DOHH2 (cell line): ENCODE results near the gene FBXO27.

Experiments
- H3F3A ChIP-seq: fragments of 200-600 bp; sonication (generic), shearing (Covaris generic); 2 replicates; pipeline ENCODE4 v1.6.0; 2016; ENCODE audit warnings: antibody characterized with exemption, mild to moderate bottlenecking; ENCODE audit not compliant: control insufficient read depth, insufficient read depth
- H3K27ac ChIP-seq: fragments of 200-600 bp; sonication (generic); 2 replicates; pipeline ENCODE4 v1.5.1; 2014; ENCODE audit warnings: low read depth, mild to moderate bottlenecking, low read length, moderate library complexity
- H3K27me3 ChIP-seq: fragments of 200-600 bp; sonication (generic); 2 replicates; pipeline ENCODE4 v1.6.1; 2014; ENCODE audit warnings: mild to moderate bottlenecking, low read length, mixed read lengths; ENCODE audit not compliant: control insufficient read depth
- H3K36me3 ChIP-seq: fragments of 200-600 bp; sonication (generic); 2 replicates; pipeline ENCODE4 v1.6.1; 2014; ENCODE audit warnings: mild to moderate bottlenecking, low read length, moderate library complexity, mixed read lengths; ENCODE audit not compliant: control insufficient read depth
- H3K4me1 ChIP-seq: fragments of 200-600 bp; sonication (generic); 2 replicates; pipeline ENCODE4 v1.6.1; 2014; ENCODE audit warnings: mild to moderate bottlenecking, low read length, mixed read lengths; ENCODE audit not compliant: control insufficient read depth
- H3K4me2 ChIP-seq: fragments of 200-600 bp; sonication (generic); 2 replicates; pipeline ENCODE4 v1.6.0; 2014; ENCODE audit warnings: mild to moderate bottlenecking, low read length, moderate library complexity
- H3K4me3 ChIP-seq: fragments of 200-600 bp; sonication (generic); 2 replicates; pipeline ENCODE4 v1.5.1; 2014; ENCODE audit warnings: mild to moderate bottlenecking, low read length, mixed read lengths
- H3K79me2 ChIP-seq: fragments of 200-600 bp; sonication (generic); 2 replicates; pipeline ENCODE4 v1.6.1; 2014; ENCODE audit warnings: mild to moderate bottlenecking, low read length, mixed read lengths; ENCODE audit not compliant: control insufficient read depth
- H3K9me2 ChIP-seq: fragments of 200-600 bp; sonication (generic); replicated peaks from 2 replicates; pipeline ENCODE4 v1.6.1; 2014; ENCODE audit warnings: mild to moderate bottlenecking, low read length, mixed read lengths; ENCODE audit not compliant: control insufficient read depth
- H3K9me3 ChIP-seq: fragments of 200-600 bp; sonication (generic); 2 replicates; pipeline ENCODE4 v1.6.1; 2014; ENCODE audit warnings: antibody characterized with exemption, low read length, mixed read lengths; ENCODE audit not compliant: control insufficient read depth, insufficient read depth
- H4K20me1 ChIP-seq: fragments of 200-600 bp; sonication (generic); 2 replicates; pipeline ENCODE4 v1.6.0; 2014; ENCODE audit warnings: low read depth, mild to moderate bottlenecking, antibody characterized with exemption, low read length, moderate library complexity; ENCODE audit not compliant: control insufficient read depth, insufficient read depth
- EZH2phosphoT487 ChIP-seq: fragments of 200-600 bp; sonication (generic); IDR thresholded peaks from 2 replicates; pipeline ENCODE4 v1.6.1; 2017; ENCODE audit warnings: borderline replicate concordance, mild to moderate bottlenecking, antibody characterized with exemption, low read length, moderate library complexity, mixed read lengths
- TF ChIP-seq, protein P1 (sequence below): fragments of 200-600 bp; sonication (generic); IDR thresholded peaks from one replicate; pipeline ENCODE4 v1.5.1; 2014; ENCODE audit warnings: antibody characterized with exemption, mild to moderate bottlenecking, low read depth, low read length; ENCODE audit not compliant: poor library complexity, severe bottlenecking

FBXO27 gene

GRCh38 chr19:39021063-39021462 lies 11.3 kb downstream of the FBXO27 start:
- H3K27ac ChIP-seq, result no peak overlapping the region
- H3K4me3 ChIP-seq, result no peak overlapping the region
- no peaks in the 10 kb centered on the region for H4K20me1 ChIP-seq
- no peaks in the 10 kb centered on the region for H3K36me3 ChIP-seq
- H3K4me2 ChIP-seq, result no peak overlapping the region
- peaks cover 3% of the 10 kb centered on the region; the same call in 1 of the 2 replicates for H3K27me3 ChIP-seq
- no peaks in the 10 kb centered on the region for H3K9me3 ChIP-seq
- no peaks in the 10 kb centered on the region for H3K4me1 ChIP-seq
- H3F3A ChIP-seq, result no peaks in the 10 kb centered on the region
- TF ChIP-seq EZH2phosphoT487, result no peak
- TF ChIP-seq, protein P1, sequence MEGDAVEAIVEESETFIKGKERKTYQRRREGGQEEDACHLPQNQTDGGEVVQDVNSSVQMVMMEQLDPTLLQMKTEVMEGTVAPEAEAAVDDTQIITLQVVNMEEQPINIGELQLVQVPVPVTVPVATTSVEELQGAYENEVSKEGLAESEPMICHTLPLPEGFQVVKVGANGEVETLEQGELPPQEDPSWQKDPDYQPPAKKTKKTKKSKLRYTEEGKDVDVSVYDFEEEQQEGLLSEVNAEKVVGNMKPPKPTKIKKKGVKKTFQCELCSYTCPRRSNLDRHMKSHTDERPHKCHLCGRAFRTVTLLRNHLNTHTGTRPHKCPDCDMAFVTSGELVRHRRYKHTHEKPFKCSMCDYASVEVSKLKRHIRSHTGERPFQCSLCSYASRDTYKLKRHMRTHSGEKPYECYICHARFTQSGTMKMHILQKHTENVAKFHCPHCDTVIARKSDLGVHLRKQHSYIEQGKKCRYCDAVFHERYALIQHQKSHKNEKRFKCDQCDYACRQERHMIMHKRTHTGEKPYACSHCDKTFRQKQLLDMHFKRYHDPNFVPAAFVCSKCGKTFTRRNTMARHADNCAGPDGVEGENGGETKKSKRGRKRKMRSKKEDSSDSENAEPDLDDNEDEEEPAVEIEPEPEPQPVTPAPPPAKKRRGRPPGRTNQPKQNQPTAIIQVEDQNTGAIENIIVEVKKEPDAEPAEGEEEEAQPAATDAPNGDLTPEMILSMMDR, result no peak
- no peaks in the 10 kb centered on the region for H3K79me2 ChIP-seq
- no peaks in the 10 kb centered on the region for H3K9me2 ChIP-seq

- TF ChIP-seq EZH2phosphoT487, result no peak
- TF ChIP-seq, protein P1, result no peak
- no peaks in the 10 kb centered on the region for H3F3A ChIP-seq
- no peaks in the 10 kb centered on the region for H3K36me3 ChIP-seq
- H3K27me3 ChIP-seq, result peaks cover 3% of the 10 kb centered on the region; the same call in 1 of the 2 replicates
- no peak overlapping the region for H3K27ac ChIP-seq
- no peaks in the 10 kb centered on the region for H3K79me2 ChIP-seq
- H3K9me3 ChIP-seq, result no peaks in the 10 kb centered on the region
- no peaks in the 10 kb centered on the region for H3K4me1 ChIP-seq
- H4K20me1 ChIP-seq, result no peaks in the 10 kb centered on the region
- H3K9me2 ChIP-seq, result no peaks in the 10 kb centered on the region
- no peak overlapping the region for H3K4me2 ChIP-seq
- no peak overlapping the region for H3K4me3 ChIP-seq
Measured at GRCh38 chr19:39017646-39018045, 14.7 kb downstream of the FBXO27 start.

- Histone ChIP-seq H3K9me3 (no peaks in the 10 kb centered on the region), H3K4me3 (no peak overlapping the region), H3K4me1 (no peaks in the 10 kb centered on the region), H4K20me1 (no peaks in the 10 kb centered on the region), H3K27me3 (peaks cover 3% of the 10 kb centered on the region; the same call in 1 of the 2 replicates), H3K27ac (no peak overlapping the region), H3K79me2 (no peaks in the 10 kb centered on the region), H3K9me2 (no peaks in the 10 kb centered on the region), H3F3A (no peaks in the 10 kb centered on the region), H3K36me3 (no peaks in the 10 kb centered on the region), H3K4me2 (no peak overlapping the region)
- TF ChIP-seq, protein P1, result no peak
Measured at GRCh38 chr19:39017026-39017425, 15.3 kb downstream of the FBXO27 start.

DNA sequence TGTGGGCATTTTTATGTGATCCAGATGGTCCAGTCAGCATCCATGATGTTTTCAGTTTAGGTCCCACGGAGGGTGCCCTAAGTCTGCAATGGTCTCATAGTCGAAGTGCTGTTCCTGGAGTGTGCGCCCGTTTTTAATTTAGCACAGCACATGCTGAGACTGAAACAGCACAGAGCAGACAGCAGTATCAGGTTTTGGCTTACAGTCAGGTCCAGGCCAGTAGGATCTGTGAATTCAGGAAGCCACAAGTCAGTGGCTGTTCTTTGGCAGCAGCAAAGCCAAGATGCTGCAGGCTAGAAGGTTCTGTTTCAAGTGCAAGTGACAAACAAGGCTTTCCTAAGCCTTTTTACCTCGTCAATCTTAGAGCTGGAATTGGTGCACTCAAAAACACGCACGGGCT lies 18.3 kb downstream of the FBXO27 start:
- Histone ChIP-seq H3K27me3 (no peaks in the 10 kb centered on the region; the same call in 1 of the 2 replicates), H3K36me3 (no peaks in the 10 kb centered on the region), H4K20me1 (no peaks in the 10 kb centered on the region), H3F3A (no peaks in the 10 kb centered on the region), H3K4me2 (no peak overlapping the region), H3K9me2 (no peaks in the 10 kb centered on the region), H3K27ac (no peak overlapping the region), H3K4me1 (no peaks in the 10 kb centered on the region), H3K4me3 (no peak overlapping the region), H3K9me3 (no peaks in the 10 kb centered on the region), H3K79me2 (no peaks in the 10 kb centered on the region)
- TF ChIP-seq EZH2phosphoT487, result no peak
- TF ChIP-seq, protein P1, result no peak
